AG10803 (cell line): ENCODE data around the gene WWOX.

ENCODE experiments used
- DNase-seq: peaks from one replicate; pipeline ENCODE4 v3.0.0; 2010; ENCODE audit warnings: low read depth
- H3K4me3 ChIP-seq: 2 replicates; pipeline ENCODE4 v1.5.1; 2011; ENCODE audit warnings: mild to moderate bottlenecking, low read length, control low read depth
- CTCF ChIP-seq: conservative IDR thresholded peaks from 2 replicates; pipeline ENCODE4 v1.5.1; 2011; ENCODE audit warnings: mild to moderate bottlenecking, low read length, control low read depth, inconsistent platforms

Gene WWOX

GRCh38 chr16:78672779-78673556, 573.5 kb downstream of the WWOX start:
- no peak for DNase-seq
- no peak for TF ChIP-seq CTCF
- H3K4me3 ChIP-seq, result no peak overlapping the region

- H3K4me3 ChIP-seq, result no peak overlapping the region
- no peak for TF ChIP-seq CTCF
- DNase-seq, result no peak
Observed at GRCh38 chr16:78673884-78674283, 574.4 kb downstream of the WWOX start.

GRCh38 chr16:78675312-78675711, 575.9 kb downstream of the WWOX start:
- DNase-seq, result no peak
- TF ChIP-seq CTCF, result no peak
- H3K4me3 ChIP-seq, result no peak overlapping the region

- no peak for TF ChIP-seq CTCF
- peak; percentile 3 for DNase-seq
- H3K4me3 ChIP-seq, result no peak overlapping the region
Observed at GRCh38 chr16:78675951-78676792, 576.7 kb downstream of the WWOX start.

GRCh38 chr16:78677181-78677731, 577.8 kb downstream of the WWOX start:
- no peak for TF ChIP-seq CTCF
- no peak overlapping the region for H3K4me3 ChIP-seq
- no peak for DNase-seq

GRCh38 chr16:78679546-78679945, 580.1 kb downstream of the WWOX start:
- no peak for DNase-seq
- H3K4me3 ChIP-seq, result no peak overlapping the region
- TF ChIP-seq CTCF, result no peak

- TF ChIP-seq CTCF, result no peak
- DNase-seq, result no peak
- H3K4me3 ChIP-seq, result no peak overlapping the region
Observed at GRCh38 chr16:78681743-78682142, 582.3 kb downstream of the WWOX start.
